Neural cell (in vitro differentiated cells): ENCODE data around the gene TMTC3. TPM values are rescaled to one million over a fixed set of nuclear protein-coding genes. Genes with fewer than 3 reads are reported as not detected.

Source experiments
- H2AFZ ChIP-seq: fragments of 200-600, 300-800 bp; sonication (generic), shearing (Covaris generic); 2 replicates; pipeline ENCODE4 v1.6.0; 2014; ENCODE audit warnings: low read depth, mild to moderate bottlenecking, antibody characterized with exemption, low read length, moderate library complexity
- H3F3A ChIP-seq: fragments of 200-600 bp; shearing (Covaris generic); 2 replicates; pipeline ENCODE4 v1.6.1; 2016; ENCODE audit warnings: mild to moderate bottlenecking, moderate library complexity, mixed read lengths, antibody characterized with exemption, low read length; ENCODE audit not compliant: insufficient read depth, poor library complexity, severe bottlenecking
- H3K27ac ChIP-seq: fragments of 200-600, 300-800 bp; sonication (generic), shearing (Covaris generic); 2 replicates; pipeline ENCODE4 v1.5.1; 2014; ENCODE audit warnings: mild to moderate bottlenecking, low read length, moderate library complexity
- H3K27me3 ChIP-seq: fragments of 300-800, 200-600 bp; sonication (generic), shearing (Covaris generic); 2 replicates; pipeline ENCODE4 v1.6.0; 2014; ENCODE audit warnings: mild to moderate bottlenecking, low read depth, low read length, moderate library complexity; ENCODE audit not compliant: insufficient read depth
- H3K36me3 ChIP-seq: fragments of 300-800, 200-600 bp; sonication (generic), shearing (Covaris generic); 2 replicates; pipeline ENCODE4 v1.5.1; 2014; ENCODE audit warnings: mild to moderate bottlenecking, antibody characterized with exemption, low read length, moderate library complexity; ENCODE audit not compliant: insufficient read depth
- H3K4me2 ChIP-seq: fragments of 300-800, 200-600 bp; sonication (generic), shearing (Covaris generic); 2 replicates; pipeline ENCODE4 v1.6.0; 2014; ENCODE audit warnings: mild to moderate bottlenecking, low read length
- H3K4me3 ChIP-seq: fragments of 300-800, 200-600 bp; sonication (generic), shearing (Covaris generic); 2 replicates; pipeline ENCODE4 v1.5.1; 2014; ENCODE audit warnings: mild to moderate bottlenecking, low read length, moderate library complexity
- H3K79me2 ChIP-seq: fragments of 200-600 bp; shearing (Covaris generic); replicated peaks from 2 replicates; pipeline ENCODE4 v1.6.0; 2014; ENCODE audit warnings: mild to moderate bottlenecking, low read length, moderate library complexity; ENCODE audit not compliant: insufficient read depth
- H3K9ac ChIP-seq: fragments of 300-800, 200-600 bp; sonication (generic), shearing (Covaris generic); 2 replicates; pipeline ENCODE4 v1.6.1; 2016; ENCODE audit warnings: mild to moderate bottlenecking, low read length, mixed read lengths
- H3K9me2 ChIP-seq: fragments of 200-600 bp; shearing (Covaris generic); 2 replicates; pipeline ENCODE4 v1.6.1; 2016; ENCODE audit warnings: mild to moderate bottlenecking, low read length, mixed read lengths; ENCODE audit not compliant: insufficient read depth
- H3K9me3 ChIP-seq: fragments of 200-600, 300-800 bp; sonication (generic), shearing (Covaris generic); 2 replicates; pipeline ENCODE4 v1.6.1; 2016; ENCODE audit warnings: mild to moderate bottlenecking, mixed run types, low read length, moderate library complexity, mixed read lengths
- H4K20me1 ChIP-seq: fragments of 200-600 bp; shearing (Covaris generic); 2 replicates; pipeline ENCODE4 v1.6.1; 2016; ENCODE audit warnings: mild to moderate bottlenecking, mixed run types; ENCODE audit not compliant: insufficient read depth
- EP300 ChIP-seq: fragments of 450-650 bp; conservative IDR thresholded peaks from 2 replicates; pipeline ENCODE4 v1.6.1; 2014; ENCODE audit warnings: antibody characterized with exemption, mild to moderate bottlenecking, moderate library complexity; ENCODE audit not compliant: poor library complexity, severe bottlenecking
- EZH2 ChIP-seq: fragments of 200-600, 300-800 bp; shearing (Covaris generic), sonication (generic); IDR thresholded peaks from 2 replicates; pipeline ENCODE4 v1.6.1; 2014; ENCODE audit warnings: antibody characterized with exemption, low read length, borderline replicate concordance, mild to moderate bottlenecking; ENCODE audit not compliant: insufficient read depth, poor library complexity, severe bottlenecking
- MXI1 ChIP-seq: fragments of 450-650 bp; conservative IDR thresholded peaks from 2 replicates; pipeline ENCODE4 v1.6.1; 2014; ENCODE audit warnings: antibody characterized with exemption, mild to moderate bottlenecking; ENCODE audit not compliant: poor library complexity, severe bottlenecking
- POLR2AphosphoS5 ChIP-seq: IDR thresholded peaks from 2 replicates; pipeline ENCODE4 v1.6.1; 2012
- RAD21 ChIP-seq: fragments of 450-650 bp; conservative IDR thresholded peaks from 2 replicates; pipeline ENCODE4 v1.6.1; 2014; ENCODE audit warnings: antibody characterized with exemption, mild to moderate bottlenecking, moderate library complexity
- SMC3 ChIP-seq: fragments of 450-650 bp; conservative IDR thresholded peaks from 2 replicates; pipeline ENCODE4 v1.6.1; 2014; ENCODE audit warnings: antibody characterized with exemption, mild to moderate bottlenecking, moderate library complexity; ENCODE audit not compliant: poor library complexity
- TAF1 ChIP-seq: IDR thresholded peaks from 2 replicates; pipeline ENCODE4 v1.6.1; 2012; ENCODE audit warnings: low read depth
- polyA plus RNA-seq: library from polyadenylated mRNA; depleted of rRNA; stranded (reverse); fragments of >200 nt; gene quantifications from 2 replicates; pipeline ENCODE4 v1.2.3, GENCODE V29; 2014
- TF ChIP-seq, protein P1 (sequence below): IDR thresholded peaks from 2 replicates; pipeline ENCODE4 v1.6.1; 2012; ENCODE audit warnings: borderline replicate concordance
- TF ChIP-seq, protein P2 (sequence below): fragments of 450-650 bp; IDR thresholded peaks from 2 replicates; pipeline ENCODE4 v1.5.1; 2014; ENCODE audit warnings: antibody characterized with exemption, mild to moderate bottlenecking, moderate library complexity; ENCODE audit not compliant: poor library complexity, severe bottlenecking

The TMTC3 gene
- polyA plus RNA-seq, 1 donor from 2014 or later, result 17.2 TPM

DNA sequence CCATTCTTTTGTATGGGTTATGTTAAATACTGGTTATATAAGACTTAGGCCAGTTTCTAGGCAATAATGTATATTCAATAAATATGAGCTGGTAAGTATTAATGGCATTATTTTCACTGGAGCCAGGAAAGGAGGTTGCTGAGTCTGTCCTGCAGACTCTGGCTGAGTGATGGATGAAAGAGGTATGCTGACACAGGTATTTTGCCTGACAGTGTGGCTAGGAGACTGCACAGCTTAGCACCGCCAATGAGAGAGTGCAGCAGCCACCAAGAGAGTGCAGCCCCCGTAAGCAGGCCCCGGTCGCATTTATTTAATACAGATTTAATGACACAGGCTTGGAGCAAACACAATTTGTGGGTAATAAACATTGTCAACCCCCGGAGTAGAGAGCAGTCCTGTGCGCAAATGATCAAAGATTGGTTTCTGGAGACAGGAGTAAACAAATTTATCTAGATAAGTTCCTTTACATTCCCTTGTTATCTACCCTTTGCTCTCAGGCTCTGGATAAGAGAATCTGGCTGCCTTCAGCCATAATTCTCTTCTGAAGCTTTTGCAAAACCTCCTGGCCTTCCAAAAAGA, 37.4 kb downstream of the TMTC3 start:
- H3K27ac ChIP-seq, result no peak overlapping the region
- no peak overlapping the region for H2AFZ ChIP-seq
- TF ChIP-seq TAF1, result no peak
- no peak for TF ChIP-seq MXI1
- TF ChIP-seq, protein P1, sequence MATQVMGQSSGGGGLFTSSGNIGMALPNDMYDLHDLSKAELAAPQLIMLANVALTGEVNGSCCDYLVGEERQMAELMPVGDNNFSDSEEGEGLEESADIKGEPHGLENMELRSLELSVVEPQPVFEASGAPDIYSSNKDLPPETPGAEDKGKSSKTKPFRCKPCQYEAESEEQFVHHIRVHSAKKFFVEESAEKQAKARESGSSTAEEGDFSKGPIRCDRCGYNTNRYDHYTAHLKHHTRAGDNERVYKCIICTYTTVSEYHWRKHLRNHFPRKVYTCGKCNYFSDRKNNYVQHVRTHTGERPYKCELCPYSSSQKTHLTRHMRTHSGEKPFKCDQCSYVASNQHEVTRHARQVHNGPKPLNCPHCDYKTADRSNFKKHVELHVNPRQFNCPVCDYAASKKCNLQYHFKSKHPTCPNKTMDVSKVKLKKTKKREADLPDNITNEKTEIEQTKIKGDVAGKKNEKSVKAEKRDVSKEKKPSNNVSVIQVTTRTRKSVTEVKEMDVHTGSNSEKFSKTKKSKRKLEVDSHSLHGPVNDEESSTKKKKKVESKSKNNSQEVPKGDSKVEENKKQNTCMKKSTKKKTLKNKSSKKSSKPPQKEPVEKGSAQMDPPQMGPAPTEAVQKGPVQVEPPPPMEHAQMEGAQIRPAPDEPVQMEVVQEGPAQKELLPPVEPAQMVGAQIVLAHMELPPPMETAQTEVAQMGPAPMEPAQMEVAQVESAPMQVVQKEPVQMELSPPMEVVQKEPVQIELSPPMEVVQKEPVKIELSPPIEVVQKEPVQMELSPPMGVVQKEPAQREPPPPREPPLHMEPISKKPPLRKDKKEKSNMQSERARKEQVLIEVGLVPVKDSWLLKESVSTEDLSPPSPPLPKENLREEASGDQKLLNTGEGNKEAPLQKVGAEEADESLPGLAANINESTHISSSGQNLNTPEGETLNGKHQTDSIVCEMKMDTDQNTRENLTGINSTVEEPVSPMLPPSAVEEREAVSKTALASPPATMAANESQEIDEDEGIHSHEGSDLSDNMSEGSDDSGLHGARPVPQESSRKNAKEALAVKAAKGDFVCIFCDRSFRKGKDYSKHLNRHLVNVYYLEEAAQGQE, result no peak
- no peak for TF ChIP-seq RAD21
- TF ChIP-seq, protein P2, sequence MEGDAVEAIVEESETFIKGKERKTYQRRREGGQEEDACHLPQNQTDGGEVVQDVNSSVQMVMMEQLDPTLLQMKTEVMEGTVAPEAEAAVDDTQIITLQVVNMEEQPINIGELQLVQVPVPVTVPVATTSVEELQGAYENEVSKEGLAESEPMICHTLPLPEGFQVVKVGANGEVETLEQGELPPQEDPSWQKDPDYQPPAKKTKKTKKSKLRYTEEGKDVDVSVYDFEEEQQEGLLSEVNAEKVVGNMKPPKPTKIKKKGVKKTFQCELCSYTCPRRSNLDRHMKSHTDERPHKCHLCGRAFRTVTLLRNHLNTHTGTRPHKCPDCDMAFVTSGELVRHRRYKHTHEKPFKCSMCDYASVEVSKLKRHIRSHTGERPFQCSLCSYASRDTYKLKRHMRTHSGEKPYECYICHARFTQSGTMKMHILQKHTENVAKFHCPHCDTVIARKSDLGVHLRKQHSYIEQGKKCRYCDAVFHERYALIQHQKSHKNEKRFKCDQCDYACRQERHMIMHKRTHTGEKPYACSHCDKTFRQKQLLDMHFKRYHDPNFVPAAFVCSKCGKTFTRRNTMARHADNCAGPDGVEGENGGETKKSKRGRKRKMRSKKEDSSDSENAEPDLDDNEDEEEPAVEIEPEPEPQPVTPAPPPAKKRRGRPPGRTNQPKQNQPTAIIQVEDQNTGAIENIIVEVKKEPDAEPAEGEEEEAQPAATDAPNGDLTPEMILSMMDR, result no peak
- no peak for TF ChIP-seq EP300
- no peak for TF ChIP-seq POLR2AphosphoS5
- no peak for TF ChIP-seq SMC3
- no peak for TF ChIP-seq EZH2
- H3K79me2 ChIP-seq, result no peaks in the 10 kb centered on the region
- no peaks in the 10 kb centered on the region for H4K20me1 ChIP-seq
- no peak overlapping the region for H3K4me3 ChIP-seq
- H3K9me3 ChIP-seq, result no peaks in the 10 kb centered on the region
- no peak overlapping the region for H3K4me2 ChIP-seq
- H3K36me3 ChIP-seq, result peaks cover 10% of the 10 kb centered on the region
- H3K9me2 ChIP-seq, result no peaks in the 10 kb centered on the region
- H3F3A ChIP-seq, result no peaks in the 10 kb centered on the region
- H3K9ac ChIP-seq, result no peak overlapping the region
- no peaks in the 10 kb centered on the region for H3K27me3 ChIP-seq

DNA sequence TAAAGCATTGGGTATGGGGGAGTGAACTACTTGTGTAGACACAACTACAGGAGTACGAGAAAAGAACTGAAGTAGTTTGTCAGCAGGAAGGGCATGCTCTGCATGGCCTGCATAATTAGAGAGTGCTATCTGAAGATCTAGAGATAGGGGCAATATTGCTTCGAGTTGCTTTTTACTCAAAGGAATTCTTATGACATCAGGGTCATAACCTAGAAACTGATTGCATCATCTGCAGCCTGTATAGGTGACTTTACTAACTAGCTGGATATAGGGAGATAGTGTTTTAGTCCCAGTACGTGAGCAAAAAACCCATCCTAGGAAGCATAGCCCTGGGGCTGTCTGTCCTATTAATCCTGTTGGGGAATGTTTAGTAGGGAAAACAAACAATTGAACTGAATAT, 39.8 kb downstream of the TMTC3 start:
- Histone ChIP-seq H3K27me3 (no peaks in the 10 kb centered on the region), H3K4me2 (no peak overlapping the region), H3K9me3 (no peaks in the 10 kb centered on the region), H3K9ac (no peak overlapping the region), H3K4me3 (no peak overlapping the region), H3F3A (no peaks in the 10 kb centered on the region), H4K20me1 (no peaks in the 10 kb centered on the region), H2AFZ (no peak overlapping the region), H3K36me3 (peaks cover 10% of the 10 kb centered on the region), H3K79me2 (no peaks in the 10 kb centered on the region), H3K9me2 (no peaks in the 10 kb centered on the region), H3K27ac (no peak overlapping the region)
- TF ChIP-seq EP300 (no peak), TAF1 (no peak), MXI1 (no peak), RAD21 (no peak), EZH2 (no peak), POLR2AphosphoS5 (no peak), SMC3 (no peak)
- TF ChIP-seq, protein P2, result no peak
- TF ChIP-seq, protein P1, result no peak
